ENCODE measurements around the gene ATXN10.
A peak's percentile ranks its signal among the peaks of the same experiment; 100 is the strongest.

Gene ATXN10

DNA sequence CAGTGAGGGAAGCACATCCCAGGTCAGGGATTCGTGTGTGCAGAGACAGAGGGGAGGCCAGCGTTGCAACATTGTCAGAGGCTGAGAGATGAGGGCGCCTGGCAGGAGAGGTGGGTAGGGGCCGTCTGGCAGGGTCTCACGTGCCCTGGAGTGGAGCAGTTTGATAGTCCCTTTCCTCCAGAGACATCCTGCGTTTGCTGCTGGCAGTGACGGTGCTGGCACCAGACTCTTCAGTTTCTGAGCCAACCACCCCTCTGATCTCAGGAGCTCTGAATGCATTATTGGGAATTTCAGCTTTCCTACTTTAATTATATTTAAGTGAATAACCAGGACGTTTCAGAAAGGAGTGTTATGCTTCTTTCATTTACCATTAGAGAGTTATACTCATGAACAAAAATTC, 168.8 kb downstream of the ATXN10 start:
- in situ Hi-C loops (cut with HindIII; ENCODE audit: low pct_unique_long_range_greater_than_20kb, low sequenced_read_pairs) = no loop called here
- TF ChIP-seq JUND (IDR thresholded peaks at IDR 0.05; ENCODE audit: low read depth) = no peak
- no peak for DNase-seq (ENCODE audit: low read depth in 1 of 2, low spot score in 1 of 2)

DNA sequence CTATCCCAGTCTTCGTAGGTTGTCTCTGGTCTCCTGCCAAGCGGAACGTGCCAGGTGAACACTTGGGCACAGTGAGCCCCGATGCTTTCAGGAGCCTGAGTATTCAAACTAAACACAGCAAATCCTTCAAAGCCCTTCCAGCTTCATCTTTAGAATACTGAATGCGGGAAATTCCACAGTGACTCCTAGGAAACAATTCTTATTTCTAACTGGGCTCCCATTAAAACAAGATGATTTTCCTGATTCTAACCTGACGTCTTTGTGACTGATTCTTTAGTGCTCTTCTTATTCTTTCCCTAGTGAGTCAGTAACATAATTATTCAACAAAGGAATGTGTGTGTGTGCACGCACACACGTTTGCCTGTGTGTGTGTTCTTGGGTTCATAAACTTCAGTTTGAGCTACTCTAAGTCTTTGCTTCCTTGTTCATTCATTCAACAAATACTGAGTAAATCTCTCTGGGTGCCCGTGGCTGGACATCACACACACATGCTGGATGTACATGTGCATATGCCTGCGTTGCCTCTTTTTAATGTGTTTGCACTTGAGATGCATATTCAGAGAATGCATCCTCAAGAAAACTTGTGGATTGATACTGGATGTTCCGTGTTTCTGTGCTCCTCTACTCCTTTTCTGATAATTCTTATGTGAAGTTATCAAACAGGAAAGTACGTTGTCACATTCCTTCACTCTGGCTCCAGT, 170.8 kb downstream of the ATXN10 start:
- no peak for TF ChIP-seq JUND (IDR thresholded peaks at IDR 0.05; ENCODE audit: low read depth)
- no peak for DNase-seq (ENCODE audit: low read depth in 1 of 2, low spot score in 1 of 2)
- in situ Hi-C loops (cut with HindIII; ENCODE audit: low pct_unique_long_range_greater_than_20kb, low sequenced_read_pairs) = no loop called here

DNA sequence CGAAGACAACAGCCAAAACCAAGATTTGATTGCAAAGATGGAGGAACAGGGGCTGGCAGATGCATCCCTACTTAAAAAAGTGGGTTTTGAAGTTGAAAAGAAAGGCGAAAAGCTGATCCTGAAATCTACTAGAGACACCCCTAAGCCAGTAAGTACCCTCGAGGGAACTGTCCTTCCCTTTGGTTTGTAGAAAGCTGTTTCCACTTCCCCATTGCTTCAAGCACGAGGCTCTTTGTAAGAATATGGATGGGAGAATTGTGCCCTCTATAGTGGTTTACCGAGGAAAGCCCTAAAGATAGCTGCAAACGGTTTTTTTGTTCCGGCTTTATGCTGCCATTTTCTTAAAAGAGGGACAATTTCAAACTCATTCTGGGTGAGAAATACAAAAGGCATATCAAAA, 171.4 kb downstream of the ATXN10 start:
- no peak for TF ChIP-seq JUND (IDR thresholded peaks at IDR 0.05; ENCODE audit: low read depth)
- no peak for DNase-seq (ENCODE audit: low read depth in 1 of 2, low spot score in 1 of 2)
- in situ Hi-C loops (cut with HindIII; ENCODE audit: low pct_unique_long_range_greater_than_20kb, low sequenced_read_pairs) = no loop called here

DNA sequence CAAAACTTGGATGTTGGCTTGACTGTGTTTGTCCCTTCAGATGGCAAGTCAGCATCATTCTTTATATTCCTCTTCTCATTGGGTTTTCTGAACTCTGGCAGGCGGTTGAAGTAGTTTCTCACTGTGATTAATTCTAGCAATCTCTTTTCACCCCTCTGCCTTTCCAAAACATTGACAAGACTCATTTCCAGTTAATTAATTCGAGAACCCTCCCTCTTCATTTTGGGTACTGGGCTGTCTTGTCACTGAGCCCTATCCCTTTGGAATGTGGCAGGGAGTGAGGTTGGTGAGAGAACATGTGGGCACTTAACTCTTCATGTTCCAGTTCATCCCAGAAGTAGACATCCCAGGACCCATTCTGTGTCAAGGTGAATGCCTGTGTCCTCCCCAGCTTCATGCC, 172.4 kb downstream of the ATXN10 start:
- in situ Hi-C loops (cut with HindIII; ENCODE audit: low pct_unique_long_range_greater_than_20kb, low sequenced_read_pairs) = no loop called here
- TF ChIP-seq JUND (IDR thresholded peaks at IDR 0.05; ENCODE audit: low read depth) = no peak
- no peak for DNase-seq (ENCODE audit: low read depth in 1 of 2, low spot score in 1 of 2)

DNA sequence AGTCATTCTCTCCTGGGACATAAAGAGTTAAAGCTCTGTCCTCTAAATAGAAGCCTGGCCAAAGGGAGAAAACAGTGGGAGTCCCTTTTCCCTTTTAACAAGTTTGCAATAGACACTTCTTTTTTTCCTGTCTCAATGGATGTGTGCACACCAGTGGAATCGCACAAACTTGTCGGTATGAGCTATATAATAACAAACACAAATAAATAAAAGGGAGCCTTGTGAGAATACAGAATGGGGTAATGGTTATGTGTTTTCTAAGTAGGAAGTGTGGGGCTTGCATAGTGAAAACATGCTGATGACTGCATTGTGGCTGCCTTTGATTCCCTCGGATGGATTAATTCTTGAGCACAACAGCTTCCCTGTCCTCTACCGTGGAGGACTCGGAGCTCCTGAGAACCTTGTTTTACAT, 173.4 kb downstream of the ATXN10 start:
- no peak for DNase-seq (ENCODE audit: low read depth in 1 of 2, low spot score in 1 of 2)
- in situ Hi-C loops (cut with HindIII; ENCODE audit: low pct_unique_long_range_greater_than_20kb, low sequenced_read_pairs) = no loop called here
- no peak for TF ChIP-seq JUND (IDR thresholded peaks at IDR 0.05; ENCODE audit: low read depth)

DNA sequence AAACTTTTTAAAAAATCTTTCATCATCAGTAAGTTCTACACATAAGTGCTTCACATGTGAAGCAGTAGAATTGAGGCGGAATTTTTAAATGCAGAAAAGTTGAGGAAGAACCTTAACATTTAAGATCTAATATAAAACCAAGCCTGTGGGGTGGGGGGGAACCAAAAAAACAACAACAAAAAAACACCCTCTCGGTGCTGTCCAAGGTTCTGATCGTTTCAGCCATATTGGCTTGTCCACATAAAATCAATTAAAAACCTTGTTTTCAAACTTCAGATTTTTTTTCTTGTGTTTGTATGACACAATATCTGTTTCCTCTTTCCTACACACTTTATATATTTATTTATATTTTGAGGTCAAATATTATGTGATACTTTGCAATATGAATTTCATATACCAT, 175.3 kb downstream of the ATXN10 start:
- no peak for TF ChIP-seq JUND (IDR thresholded peaks at IDR 0.05; ENCODE audit: low read depth)
- in situ Hi-C loops (cut with HindIII; ENCODE audit: low pct_unique_long_range_greater_than_20kb, low sequenced_read_pairs) = no loop called here
- DNase-seq (ENCODE audit: low read depth in 1 of 2, low spot score in 1 of 2) = peak in 1 of 2 experiments; percentile 11

DNA sequence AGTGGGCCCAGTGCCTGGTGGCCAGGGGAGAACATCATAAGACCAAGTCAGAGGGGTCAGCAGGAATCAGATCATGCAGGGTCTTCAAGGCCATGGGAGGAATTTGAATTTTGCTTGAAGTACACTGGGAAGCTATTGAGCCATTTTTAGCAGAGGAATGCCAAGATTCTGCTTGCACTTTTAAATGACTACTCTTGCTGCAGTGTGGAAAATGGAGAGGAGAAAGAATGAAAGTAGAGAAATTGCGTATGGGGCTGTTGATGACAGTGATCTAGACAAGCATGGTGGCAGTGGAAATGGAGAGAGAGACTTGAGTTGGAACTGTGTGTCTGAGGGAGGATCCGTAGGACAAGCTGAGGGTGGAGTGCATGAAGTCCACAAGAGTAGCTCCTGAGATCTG, 177.3 kb downstream of the ATXN10 start:
- no peak for TF ChIP-seq JUND (IDR thresholded peaks at IDR 0.05; ENCODE audit: low read depth)
- in situ Hi-C loops (cut with HindIII; ENCODE audit: low pct_unique_long_range_greater_than_20kb, low sequenced_read_pairs) = no loop called here
- no peak for DNase-seq (ENCODE audit: low read depth in 1 of 2, low spot score in 1 of 2)

DNA sequence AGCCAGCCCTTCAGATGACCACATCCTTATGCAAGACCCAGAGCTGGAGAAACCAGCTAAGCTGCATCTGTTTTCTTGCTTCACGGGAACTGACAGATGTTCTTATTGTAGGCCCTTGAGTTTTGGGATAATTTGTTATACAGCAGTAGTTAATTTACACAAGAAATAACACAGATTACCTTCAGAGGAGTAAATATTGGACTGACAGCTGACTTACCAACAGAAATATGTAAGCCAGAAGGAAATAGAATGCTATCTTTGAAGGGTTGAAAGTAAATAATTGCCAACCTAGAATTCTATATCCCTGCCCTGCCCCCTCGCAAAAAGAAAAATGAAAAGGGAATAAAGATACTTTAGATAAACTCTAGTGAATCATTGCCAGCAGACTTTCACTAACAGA, 181.2 kb downstream of the ATXN10 start:
- TF ChIP-seq JUND (IDR thresholded peaks at IDR 0.05; ENCODE audit: low read depth) = no peak
- no peak for DNase-seq (ENCODE audit: low read depth in 1 of 2, low spot score in 1 of 2)
- in situ Hi-C loops (cut with HindIII; ENCODE audit: low pct_unique_long_range_greater_than_20kb, low sequenced_read_pairs) = no loop called here

DNA sequence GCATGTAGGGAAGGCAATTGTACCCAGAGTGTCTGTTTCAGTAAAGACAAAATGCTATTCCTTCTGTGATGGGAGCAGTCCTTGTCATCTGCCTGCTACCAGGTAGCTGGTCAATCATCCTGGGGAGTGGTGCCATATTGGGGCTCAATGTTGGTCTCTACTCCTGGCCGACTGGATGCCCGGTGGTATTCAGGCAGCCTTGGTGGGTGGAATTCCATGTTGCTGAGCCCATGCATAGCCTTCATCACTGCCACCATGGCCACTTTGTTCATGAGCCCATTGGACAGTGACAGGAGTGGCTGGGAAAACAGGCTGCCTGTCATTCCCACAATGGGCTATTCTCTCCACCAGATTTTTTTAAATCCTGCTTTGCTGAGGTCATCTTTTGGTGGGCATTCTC, 184.3 kb downstream of the ATXN10 start:
- no peak for DNase-seq (ENCODE audit: low read depth in 1 of 2, low spot score in 1 of 2)
- in situ Hi-C loops (cut with HindIII; ENCODE audit: low pct_unique_long_range_greater_than_20kb, low sequenced_read_pairs) = no loop called here
- no peak for TF ChIP-seq JUND (IDR thresholded peaks at IDR 0.05; ENCODE audit: low read depth)

DNA sequence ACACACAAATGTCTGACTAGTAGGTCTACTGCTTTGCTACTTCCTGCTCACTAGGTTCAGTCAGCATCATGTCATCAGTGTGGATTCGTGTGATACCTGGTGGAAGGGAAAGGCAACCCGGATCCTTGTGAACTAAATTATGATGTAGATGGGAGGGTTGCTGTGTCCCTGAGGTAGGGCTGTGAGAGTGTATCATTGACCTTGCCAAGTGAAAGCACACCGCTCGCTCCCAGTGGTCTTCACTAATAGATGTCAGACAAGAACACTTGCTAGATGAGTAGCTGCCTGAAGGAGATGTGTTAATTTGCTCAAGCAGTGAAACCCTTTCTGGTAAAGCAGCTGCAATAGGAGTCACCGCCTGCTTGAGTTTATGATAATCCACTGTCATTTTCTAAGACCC, 185.9 kb downstream of the ATXN10 start:
- no peak for TF ChIP-seq JUND (IDR thresholded peaks at IDR 0.05; ENCODE audit: low read depth)
- in situ Hi-C loops (cut with HindIII; ENCODE audit: low pct_unique_long_range_greater_than_20kb, low sequenced_read_pairs) = no loop called here

DNA sequence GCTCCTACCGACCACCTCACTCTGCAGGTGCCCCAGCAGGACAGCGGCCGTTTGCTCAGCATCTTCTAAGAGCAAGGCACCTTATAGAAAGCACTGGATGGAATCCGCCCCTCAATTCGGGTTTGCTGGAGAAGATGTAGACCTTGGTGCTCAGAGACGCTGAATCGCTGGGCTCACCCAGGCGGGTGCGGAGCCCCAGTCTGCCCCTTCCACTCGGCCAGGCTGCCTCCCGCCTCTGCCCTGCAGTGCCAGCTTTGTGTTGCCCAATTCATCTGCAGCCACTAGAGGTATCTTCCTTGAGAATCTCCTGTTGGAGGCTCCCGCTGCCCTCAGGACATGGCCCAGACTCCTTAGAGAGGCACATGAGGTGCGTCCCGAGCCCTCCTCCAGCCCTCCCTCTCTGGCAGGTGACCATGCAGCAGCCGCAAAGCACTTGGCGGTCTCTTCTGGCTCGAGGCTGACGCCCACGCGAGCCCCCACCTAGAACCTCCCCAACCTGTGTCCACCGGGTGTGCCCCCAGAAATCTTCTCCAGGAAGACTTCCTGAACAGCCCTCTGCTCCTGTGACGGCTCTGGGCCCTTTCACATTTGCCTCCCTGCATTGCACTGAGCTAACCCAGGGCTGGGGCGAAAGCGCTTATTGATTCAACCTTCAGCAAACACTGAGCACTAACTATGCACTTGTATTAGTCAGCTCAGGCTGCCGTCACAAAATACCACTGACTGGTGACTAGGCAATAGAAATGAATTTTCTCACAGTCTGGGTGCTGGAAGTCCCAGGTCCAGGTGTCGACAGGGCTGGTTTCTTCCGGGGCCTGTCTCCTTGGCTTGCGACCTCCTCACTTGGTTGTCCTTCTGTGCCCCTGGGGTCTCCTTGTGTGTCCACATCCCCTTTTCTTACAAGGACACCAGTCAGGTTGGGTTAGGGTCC, 187.9 kb downstream of the ATXN10 start:
- TF ChIP-seq JUND (IDR thresholded peaks at IDR 0.05; ENCODE audit: low read depth) = no peak
- no peak for DNase-seq (ENCODE audit: low read depth in 1 of 2, low spot score in 1 of 2)
- in situ Hi-C loops (cut with HindIII; ENCODE audit: low pct_unique_long_range_greater_than_20kb, low sequenced_read_pairs) = no loop called here

More for the DNA sequence above, 185.9 kb downstream of the ATXN10 start:
- DNase-seq (ENCODE audit: low read depth in 1 of 2, low spot score in 1 of 2) = no peak

DNA sequence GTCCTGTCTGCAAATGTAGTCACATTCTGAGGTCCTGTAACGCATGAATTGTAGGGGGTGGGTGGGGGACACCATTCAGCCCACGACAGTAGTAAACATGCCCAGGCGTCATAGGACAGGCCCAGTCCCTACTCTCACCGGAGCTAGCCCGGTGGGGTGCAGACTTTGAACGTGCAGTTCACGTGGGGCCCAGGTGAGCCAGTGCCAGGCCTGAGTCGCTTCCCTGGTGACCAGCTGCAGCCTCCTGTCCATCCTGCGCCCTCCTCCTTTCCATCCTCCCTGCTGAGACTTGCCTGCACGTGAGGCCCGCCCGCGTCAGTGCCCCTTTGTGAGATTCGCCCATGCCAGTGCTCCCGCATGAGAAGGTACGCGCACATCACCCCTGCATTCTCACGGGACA, 188.6 kb downstream of the ATXN10 start:
- in situ Hi-C loops (cut with HindIII; ENCODE audit: low pct_unique_long_range_greater_than_20kb, low sequenced_read_pairs) = no loop called here
- DNase-seq (ENCODE audit: low read depth in 1 of 2, low spot score in 1 of 2) = no peak
- TF ChIP-seq JUND (IDR thresholded peaks at IDR 0.05; ENCODE audit: low read depth) = no peak

DNA sequence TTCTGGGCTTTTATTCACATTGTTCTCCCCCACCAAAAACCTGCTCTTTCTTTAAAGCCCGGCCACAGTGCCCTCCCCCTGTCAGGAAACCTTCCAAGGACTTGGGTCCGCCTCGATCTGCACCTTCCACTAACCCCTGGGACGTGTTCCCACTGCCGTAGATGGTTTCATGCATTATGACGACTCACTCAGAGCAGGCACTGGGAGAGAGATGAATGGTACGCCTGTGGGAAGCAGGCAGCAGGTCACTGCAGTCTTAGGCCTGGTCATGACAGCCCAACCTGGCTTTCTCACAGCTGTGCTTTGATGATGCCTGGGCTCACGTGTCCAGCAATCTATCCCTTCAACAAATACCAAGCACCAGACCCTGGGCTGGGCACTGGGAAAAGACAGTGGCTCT, 189.6 kb downstream of the ATXN10 start:
- no peak for DNase-seq (ENCODE audit: low read depth in 1 of 2, low spot score in 1 of 2)
- no peak for TF ChIP-seq JUND (IDR thresholded peaks at IDR 0.05; ENCODE audit: low read depth)
- in situ Hi-C loops (cut with HindIII; ENCODE audit: low pct_unique_long_range_greater_than_20kb, low sequenced_read_pairs) = no loop called here
